ENCODE measurements around the gene USB1. TPM values are rescaled to one million over a fixed set of nuclear protein-coding genes. Genes with fewer than 3 reads are reported as not detected.

Gene USB1
- total RNA-seq, 2 donors from 2014 or later, result 22.6 to 74.1 TPM

DNA sequence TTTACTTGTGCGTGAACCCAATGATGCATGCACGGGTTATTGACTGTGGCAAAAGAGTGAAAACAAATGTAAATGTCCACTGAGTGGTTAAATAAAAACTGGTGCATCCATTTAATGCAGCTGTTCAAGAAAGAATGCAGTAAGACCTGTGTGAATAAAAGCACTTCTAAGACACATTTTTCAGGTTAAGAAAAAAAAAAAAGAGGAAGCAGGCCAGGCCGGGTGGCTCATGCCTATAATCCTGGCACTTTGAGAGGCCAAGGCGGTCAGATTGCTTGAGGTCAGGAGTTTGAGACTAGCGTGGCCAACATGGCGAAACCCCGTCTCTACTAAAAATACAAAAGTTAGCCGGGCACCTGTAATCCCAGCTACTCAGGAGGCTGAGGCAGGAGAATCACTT, 42.1 kb upstream of the USB1 start:
- intact Hi-C loops (cut with DNase I), result no loop called here
- TF ChIP-seq, protein P1, sequence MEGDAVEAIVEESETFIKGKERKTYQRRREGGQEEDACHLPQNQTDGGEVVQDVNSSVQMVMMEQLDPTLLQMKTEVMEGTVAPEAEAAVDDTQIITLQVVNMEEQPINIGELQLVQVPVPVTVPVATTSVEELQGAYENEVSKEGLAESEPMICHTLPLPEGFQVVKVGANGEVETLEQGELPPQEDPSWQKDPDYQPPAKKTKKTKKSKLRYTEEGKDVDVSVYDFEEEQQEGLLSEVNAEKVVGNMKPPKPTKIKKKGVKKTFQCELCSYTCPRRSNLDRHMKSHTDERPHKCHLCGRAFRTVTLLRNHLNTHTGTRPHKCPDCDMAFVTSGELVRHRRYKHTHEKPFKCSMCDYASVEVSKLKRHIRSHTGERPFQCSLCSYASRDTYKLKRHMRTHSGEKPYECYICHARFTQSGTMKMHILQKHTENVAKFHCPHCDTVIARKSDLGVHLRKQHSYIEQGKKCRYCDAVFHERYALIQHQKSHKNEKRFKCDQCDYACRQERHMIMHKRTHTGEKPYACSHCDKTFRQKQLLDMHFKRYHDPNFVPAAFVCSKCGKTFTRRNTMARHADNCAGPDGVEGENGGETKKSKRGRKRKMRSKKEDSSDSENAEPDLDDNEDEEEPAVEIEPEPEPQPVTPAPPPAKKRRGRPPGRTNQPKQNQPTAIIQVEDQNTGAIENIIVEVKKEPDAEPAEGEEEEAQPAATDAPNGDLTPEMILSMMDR (IDR thresholded peaks at IDR 0.05), result no peak
- TF ChIP-seq POLR2A (IDR thresholded peaks at IDR 0.05), result no peak
- no peak for TF ChIP-seq POLR2AphosphoS5 (IDR thresholded peaks at IDR 0.05)
- 66% methylated on average over 8 of the region's 8 CpGs for WGBS

DNA sequence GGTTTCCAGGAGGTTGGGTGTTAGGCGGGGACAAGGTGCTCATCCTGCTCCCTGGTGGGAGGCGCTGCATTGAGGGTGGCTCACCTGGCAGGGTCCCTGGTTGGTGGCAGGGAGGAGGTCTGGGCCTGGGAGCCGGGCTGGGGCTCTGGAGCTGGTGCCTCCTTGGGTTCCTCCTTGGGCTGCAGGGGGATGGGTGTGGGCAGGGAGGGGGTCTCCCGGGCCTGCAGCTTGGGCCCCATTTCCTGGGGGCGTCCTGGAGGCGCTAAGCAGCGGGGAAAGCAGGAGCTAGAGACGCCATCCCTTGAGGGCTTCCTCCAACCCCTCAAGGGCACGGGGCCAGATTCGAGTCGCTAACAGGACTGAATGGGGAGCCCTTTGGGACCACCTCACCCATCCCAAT, 41.4 kb upstream of the USB1 start:
- no peaks in the 10 kb centered on the region for H3K36me3 ChIP-seq

More for the DNA sequence above, 42.1 kb upstream of the USB1 start:
- Histone ChIP-seq H3K4me3 (no peak overlapping the region), H3K27ac (no peak overlapping the region), H3K4me1 (replicated peaks) (no peaks in the 10 kb centered on the region), H3K9me3 (no peaks in the 10 kb centered on the region), H3K27me3 (replicated peaks; ENCODE audit: insufficient read depth) (no peaks in the 10 kb centered on the region), H3K36me3 (no peaks in the 10 kb centered on the region)
- no peak for DNase-seq (ENCODE audit: low spot score)

DNA sequence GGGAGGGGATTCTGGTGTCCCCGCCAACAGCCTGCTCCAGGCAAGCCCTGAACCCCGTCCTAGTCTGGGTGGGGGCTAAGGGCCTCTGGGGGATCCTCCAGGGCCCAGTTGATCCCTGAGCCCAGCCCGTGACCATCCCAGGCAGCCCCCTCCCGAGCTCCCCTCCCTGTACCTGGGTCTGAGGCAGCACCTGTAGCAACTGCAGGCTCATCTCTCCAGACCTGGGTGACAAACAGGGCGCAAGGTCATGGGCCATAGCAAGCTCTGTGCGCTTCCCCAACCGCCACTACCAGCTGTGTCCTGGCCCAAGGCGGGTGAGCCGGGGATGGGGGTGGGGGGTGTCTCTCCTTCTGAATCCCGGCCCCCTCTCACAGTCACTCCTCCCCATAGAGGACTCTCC, 40.9 kb upstream of the USB1 start:
- no peaks in the 10 kb centered on the region for H3K9me3 ChIP-seq
- H3K4me3 ChIP-seq, result no peak overlapping the region
- intact Hi-C loops (cut with DNase I), result no loop called here
- H3K27ac ChIP-seq, result no peak overlapping the region
- TF ChIP-seq POLR2A (IDR thresholded peaks at IDR 0.05) (no peak), POLR2AphosphoS5 (IDR thresholded peaks at IDR 0.05) (no peak)
- TF ChIP-seq, protein P1 (IDR thresholded peaks at IDR 0.05), result no peak
- DNase-seq (ENCODE audit: low spot score), result no peak
- 92% methylated on average over 8 of the region's 10 CpGs for WGBS
- H3K4me1 ChIP-seq (replicated peaks), result no peaks in the 10 kb centered on the region
- H3K36me3 ChIP-seq, result no peaks in the 10 kb centered on the region
- no peaks in the 10 kb centered on the region for H3K27me3 ChIP-seq (replicated peaks; ENCODE audit: insufficient read depth)

More for the DNA sequence above, 41.4 kb upstream of the USB1 start:
- Histone ChIP-seq H3K9me3 (no peaks in the 10 kb centered on the region), H3K4me3 (no peak overlapping the region), H3K27me3 (replicated peaks; ENCODE audit: insufficient read depth) (no peaks in the 10 kb centered on the region), H3K4me1 (replicated peaks) (no peaks in the 10 kb centered on the region), H3K27ac (no peak overlapping the region)
- DNase-seq (ENCODE audit: low spot score), result no peak
- WGBS, result 89% methylated on average over 11 of the region's 11 CpGs
- TF ChIP-seq POLR2AphosphoS5 (IDR thresholded peaks at IDR 0.05) (no peak), POLR2A (IDR thresholded peaks at IDR 0.05) (no peak)
- TF ChIP-seq, protein P1 (IDR thresholded peaks at IDR 0.05), result no peak
- intact Hi-C loops (cut with DNase I), result no loop called here

DNA sequence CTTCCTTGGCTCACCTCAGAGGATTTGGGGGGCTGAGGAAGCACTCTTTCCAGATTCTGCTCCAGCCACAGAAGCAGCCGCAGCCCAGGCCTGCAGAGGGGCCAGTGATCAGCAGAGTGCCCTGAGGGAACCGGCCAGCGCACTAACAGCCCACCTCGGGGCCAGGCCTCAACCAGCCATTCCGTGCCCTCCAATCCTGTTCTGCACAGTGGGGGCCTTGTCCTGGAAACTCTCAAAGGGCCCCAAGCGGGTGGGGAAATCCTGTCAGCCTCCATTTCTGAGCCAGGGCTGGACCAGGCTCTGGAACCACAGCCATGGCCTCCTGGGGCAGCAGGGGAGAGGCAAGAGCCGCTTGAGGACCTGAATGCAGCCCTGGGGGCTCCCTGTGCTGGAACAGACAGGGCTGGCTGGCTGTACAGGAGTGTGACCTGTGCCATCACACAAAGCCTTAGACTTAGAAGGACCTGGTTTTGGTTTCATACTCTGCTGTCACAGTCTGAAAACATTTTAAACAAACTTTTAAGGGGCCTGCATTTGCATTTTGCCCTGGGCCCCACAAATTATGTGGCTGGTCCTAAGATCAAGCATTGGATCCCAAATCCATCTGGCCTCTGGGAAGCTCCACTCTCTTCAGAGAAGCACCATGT, 40.3 kb upstream of the USB1 start:
- Histone ChIP-seq H3K27me3 (replicated peaks; ENCODE audit: insufficient read depth) (no peaks in the 10 kb centered on the region), H3K27ac (no peak overlapping the region), H3K4me3 (no peak overlapping the region), H3K9me3 (no peaks in the 10 kb centered on the region), H3K36me3 (no peaks in the 10 kb centered on the region), H3K4me1 (replicated peaks) (no peaks in the 10 kb centered on the region)
- TF ChIP-seq POLR2A (IDR thresholded peaks at IDR 0.05) (no peak), POLR2AphosphoS5 (IDR thresholded peaks at IDR 0.05) (no peak)
- TF ChIP-seq, protein P1 (IDR thresholded peaks at IDR 0.05), result no peak
- DNase-seq (ENCODE audit: low spot score), result no peak
- 88% methylated on average over 7 of the region's 7 CpGs for WGBS
- intact Hi-C loops (cut with DNase I), result no loop called here

DNA sequence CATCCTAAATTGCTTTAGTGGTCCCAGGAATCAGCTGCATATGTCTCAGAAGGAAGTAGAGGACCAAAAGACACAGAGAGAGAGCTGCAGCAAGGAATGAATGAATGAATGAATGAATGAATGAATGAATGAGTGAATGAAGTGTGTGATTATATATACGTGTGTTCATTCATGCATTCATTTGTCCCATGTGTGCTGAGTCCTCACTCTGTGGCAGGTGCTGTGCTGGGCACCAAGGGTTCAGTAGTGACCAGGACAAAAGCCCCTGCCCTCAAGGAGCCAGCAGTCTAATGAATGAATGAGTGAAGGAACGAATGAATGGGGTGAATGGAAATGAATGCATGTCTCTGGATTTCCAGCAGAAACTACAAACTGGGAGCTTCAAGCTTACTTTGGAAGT, 39.7 kb upstream of the USB1 start:
- Histone ChIP-seq H3K4me3 (no peak overlapping the region), H3K27ac (no peak overlapping the region), H3K9me3 (no peaks in the 10 kb centered on the region), H3K36me3 (no peaks in the 10 kb centered on the region), H3K27me3 (replicated peaks; ENCODE audit: insufficient read depth) (no peaks in the 10 kb centered on the region), H3K4me1 (replicated peaks) (no peaks in the 10 kb centered on the region)
- WGBS, result 77% methylated on average over 2 of the region's 2 CpGs
- intact Hi-C loops (cut with DNase I), result no loop called here
- TF ChIP-seq POLR2A (IDR thresholded peaks at IDR 0.05), result no peak
- TF ChIP-seq POLR2AphosphoS5 (IDR thresholded peaks at IDR 0.05), result no peak
- TF ChIP-seq, protein P1 (IDR thresholded peaks at IDR 0.05), result no peak
- no peak for DNase-seq (ENCODE audit: low spot score)

Data from prostate gland (tissue), 2 donors.